Urothelium cell line (cell line): ENCODE results near the gene SOX21.

ENCODE experiments used
- DNase-seq: peaks from one replicate; pipeline ENCODE4 v3.0.0; 2011; ENCODE audit warnings: low spot score, mixed read lengths
- FAIRE-seq: peaks from 2 replicates; lab custom pipeline; 2011; peaks lifted over from hg19 to GRCh38; lab: Jason Lieb, UNC

The SOX21 gene

DNA sequence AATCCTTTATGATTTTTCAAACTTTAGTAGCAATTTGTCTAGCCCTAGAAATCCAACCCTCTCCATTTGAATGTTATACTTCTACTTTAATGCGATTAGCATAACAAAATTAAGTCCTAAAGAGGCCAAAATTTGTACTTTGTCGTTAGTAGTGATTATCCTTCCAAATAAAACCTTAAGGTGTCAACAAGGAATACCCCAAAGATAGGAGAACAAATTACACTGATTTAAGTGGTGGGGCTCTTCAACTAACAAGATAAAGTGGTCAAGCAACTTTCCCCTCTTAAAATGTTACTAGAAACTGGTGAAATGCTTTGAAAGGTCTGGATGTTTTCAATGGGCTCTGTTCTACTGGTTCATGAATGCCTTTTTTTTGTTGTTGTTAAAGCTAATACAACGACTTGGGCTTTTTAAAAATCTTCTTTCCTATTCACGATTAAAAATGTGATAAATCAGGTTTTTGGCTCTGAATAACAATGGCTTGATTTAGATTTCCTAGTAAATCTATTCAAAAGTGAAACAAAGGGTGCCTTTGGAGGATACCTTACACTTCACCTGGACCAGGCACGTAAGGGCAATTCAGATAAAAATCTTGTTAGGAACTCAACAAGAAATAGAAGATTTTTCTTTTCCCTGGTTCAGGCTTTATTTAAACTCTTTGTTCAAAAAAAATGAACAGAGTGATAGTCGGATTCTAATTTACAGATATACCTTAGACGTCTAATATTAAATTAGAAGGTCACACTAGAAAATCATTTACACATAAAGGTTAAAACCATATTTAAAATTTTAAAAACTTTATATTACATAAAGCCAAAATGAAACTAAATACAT is 3.1 kb downstream of the SOX21 start:
- FAIRE-seq: no peak

DNA sequence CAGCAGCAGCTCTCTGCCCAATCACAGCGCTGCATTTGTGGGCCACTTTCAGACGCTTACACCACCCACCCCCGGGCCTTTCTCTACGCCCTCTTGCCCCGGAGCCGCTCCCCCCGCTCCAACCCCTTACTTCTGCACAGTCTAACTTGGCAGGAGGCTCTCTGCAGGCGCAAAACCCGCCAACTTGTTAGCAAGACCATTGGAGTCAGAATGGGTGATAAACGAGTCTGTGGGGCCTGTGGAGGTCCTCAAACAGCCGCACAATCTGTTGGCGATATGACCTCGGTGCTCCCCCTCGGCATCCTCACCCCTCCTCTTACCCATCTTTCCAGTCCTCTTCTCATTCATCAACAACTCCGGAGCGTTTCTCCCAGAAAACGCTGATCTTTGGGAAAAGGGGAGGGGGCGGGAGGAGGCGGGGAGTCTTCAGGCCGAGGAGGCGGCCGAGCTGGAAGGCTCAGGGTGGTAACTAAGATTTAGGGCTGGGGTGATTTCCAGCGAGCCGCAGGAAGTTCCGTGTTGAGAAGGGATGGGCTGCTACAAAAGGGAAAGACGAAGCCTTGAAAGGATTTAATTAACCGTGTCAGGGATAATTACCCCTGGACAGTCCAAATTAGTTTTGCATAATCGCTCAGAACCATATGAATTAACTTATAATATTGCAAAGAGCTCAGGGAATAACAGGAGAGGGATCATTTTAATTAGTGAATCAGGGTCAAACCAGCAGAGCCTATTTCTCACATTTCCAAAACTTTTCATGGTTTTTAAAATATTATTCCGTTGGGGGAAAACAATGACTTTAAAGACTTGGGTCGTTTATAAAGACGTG is 4.1 kb downstream of the SOX21 start:
- FAIRE-seq (no peak), DNase-seq (no peak)

More for the DNA sequence above, 3.1 kb downstream of the SOX21 start:
- DNase-seq: no peak

DNA sequence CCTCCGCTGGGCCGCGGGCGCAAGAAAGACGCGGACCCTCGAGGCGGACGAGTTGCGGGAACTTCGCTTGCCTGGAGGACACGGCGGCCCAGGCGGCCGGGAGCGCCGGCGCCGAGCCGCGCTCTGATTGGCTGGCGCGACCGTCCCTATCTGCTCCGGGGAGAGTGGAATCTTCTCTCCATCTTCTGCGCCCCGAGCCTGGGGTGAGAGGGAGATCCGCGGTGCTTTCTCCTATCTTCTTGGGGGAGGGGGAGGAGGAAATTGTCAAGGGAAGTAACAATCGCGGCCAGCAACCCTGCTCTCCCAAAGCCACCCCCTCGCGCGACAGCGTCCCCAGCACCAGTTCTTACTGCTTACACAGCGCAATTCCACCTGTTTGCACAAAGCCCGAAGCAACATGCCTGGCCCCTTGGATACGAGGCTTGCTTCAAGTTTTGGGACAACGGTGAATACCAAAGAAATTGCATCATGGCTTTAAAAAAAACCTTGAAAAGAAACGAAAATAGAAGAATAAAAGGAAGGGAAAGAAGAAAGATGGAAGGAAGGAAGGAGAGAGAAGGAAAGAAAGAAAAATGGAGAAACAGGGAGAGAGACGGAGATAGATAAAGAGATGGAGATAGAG is 4.8 kb downstream of the SOX21 start:
- FAIRE-seq (no peak), DNase-seq (peak; percentile 49)

DNA sequence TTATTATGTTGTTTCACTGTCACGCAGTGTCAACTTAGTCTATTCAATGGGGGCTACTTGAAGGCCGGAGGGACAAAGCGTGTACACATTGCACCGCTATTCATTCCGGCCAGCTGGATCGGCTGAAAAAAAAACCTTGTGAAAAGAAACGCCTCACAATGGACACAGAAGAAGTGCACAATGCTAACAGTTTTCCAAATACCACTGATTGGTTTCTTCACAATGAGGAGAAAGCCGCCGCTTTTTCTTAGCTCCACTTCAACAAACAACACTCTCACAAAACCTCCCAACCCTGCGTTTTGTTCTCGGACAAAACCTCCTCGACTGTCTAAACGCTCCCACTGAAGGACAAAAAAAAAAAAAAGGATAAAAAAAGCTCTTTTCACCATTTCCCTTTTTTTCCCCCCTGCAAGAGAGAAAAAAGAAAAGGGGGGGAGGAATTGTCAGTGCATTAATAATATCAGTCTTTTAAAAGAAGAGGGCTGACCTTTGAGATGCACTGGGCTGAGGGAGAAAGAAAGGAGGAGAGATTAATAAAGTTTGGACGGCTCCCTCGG is 5.4 kb downstream of the SOX21 start:
- FAIRE-seq (no peak), DNase-seq (no peak)

DNA sequence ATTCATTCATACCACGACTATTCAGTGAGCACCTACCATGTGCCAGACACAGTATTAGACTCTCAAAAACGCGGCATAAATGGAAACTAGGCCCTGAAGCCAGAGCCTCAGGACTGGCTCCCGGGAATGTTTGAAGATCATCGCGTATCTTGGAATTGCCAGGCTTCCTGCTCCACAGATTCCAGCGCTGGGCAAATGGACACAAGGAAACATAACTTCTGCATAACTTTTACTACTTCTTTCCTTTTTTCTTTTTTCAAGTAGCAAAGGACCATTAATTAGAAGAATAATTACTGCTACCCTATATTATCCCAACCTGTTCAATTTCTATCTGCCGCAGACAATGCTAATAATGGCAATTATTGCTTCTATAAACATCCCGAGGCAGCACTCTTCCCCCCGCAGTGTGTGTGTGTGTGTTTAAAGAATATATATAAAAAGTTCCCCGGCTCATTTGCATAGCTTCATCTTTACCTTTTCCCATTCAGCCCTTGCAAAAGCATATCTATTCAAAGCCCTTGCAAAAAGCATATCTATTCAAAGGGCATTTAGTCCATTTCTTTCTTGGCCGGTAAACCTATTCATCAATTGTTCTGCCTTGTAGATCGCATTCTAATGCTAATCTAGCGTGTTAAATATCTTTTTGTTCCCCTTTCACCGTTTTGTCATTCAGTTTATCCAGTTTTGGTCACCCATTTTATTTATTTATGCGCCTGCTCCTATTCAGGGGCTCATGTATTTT is 6.1 kb downstream of the SOX21 start:
- FAIRE-seq: no peak
- no peak for DNase-seq

DNA sequence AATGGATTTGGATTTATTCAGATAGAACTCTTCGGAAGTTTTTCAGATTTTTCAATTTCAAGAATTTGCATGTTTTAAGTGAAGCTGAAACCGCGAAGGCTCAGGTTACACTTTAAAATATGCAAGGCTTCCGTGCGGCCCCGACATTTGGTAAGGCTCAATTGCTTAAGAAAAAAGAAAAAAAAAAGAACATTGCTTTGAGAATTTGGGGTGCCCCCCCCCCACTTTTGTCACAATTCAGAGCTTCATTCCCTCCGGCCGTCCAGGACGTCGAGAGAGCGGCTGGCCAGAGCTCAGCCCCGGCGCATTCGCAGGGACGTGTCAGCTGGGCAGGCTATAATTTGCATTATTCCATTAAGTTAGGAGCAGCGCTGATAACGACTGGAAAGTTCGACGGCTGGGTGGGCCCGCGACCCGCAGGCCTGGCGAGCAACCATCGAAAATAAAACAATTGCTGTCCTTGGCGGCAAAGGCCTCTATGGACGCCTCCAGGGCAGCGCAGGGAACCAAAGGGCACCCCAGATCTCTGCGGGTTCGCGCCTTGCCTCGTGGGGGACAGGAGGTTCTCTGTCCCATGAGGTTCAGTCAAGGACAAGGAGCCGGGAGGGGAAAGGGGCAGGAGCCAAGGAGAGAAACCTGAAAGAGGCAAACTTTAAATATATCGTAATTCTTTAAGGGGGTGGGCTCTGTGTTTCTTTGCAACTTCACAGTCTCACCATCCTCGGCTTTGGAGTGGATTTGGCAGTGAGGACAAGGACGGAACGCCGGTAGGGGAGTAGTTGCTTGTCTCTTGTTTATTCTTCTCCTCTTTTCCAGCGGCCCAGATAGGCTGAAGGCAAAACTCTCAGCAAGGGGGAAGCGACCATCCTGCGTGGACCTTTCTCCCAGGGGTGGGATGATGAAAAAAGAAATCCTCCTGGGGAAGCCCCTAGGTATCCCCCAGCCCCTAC is 7.0 kb downstream of the SOX21 start:
- no peak for FAIRE-seq
- no peak for DNase-seq

DNA sequence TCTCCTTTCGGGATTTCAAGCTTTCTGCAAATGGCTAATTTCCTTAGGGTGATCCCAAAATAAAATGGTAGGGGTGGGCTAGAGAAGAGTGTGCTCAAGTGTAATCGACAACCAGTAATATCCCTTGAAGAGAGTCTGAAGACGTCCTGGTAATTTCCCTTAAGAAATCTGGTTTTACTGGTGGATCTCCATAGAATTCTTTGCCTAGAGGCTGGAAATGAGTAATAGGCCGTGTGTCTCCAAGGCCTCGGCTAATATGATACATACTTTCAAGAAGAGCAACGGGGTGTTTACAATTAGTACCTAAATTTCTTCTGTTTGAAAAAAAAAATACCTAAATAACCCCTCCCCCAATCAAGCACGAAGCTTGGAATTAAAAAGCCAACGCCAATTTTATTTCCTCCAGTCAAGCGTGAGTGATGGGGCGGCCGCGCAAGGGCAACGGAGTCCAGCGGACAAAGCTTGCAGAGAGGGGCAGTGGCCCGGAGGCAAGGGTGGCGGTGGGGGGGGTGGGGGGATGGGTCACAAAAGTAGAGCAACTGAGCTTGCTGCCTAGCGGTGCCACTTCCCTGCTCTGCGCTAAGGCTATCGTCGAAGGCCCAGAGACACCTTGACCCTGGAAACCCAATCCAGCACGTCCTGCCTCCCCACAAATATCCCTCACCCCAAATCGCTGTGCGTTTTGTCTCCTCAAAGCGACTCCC is 7.8 kb downstream of the SOX21 start:
- no peak for DNase-seq
- no peak for FAIRE-seq

DNA sequence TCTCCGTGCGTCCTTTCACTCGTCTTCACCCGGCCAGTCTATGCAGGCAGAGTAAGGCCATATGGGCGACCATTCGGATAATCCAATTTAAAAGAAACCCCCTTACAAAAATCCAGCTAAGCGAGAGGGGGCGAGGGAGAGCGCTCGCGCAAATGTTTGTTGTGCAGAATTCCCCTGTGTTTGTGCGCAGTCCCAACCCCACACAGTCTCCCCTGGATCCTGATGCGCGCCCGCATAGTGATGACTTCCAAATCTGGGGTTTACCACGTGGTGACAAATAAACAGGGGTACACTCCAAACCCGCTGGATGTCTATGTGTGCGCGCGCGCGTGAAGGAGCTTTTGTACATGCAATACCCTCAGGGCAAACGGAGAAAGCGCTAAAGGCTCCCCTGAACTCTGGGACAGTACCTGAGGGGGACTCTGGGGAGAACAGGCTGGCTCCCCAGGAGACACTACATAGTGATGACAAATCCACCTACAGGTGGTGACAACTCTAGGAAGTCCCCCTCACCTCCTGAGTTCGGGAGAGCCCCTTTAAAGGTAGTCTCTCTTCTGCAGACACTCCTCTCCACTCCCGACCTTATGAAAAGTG is 8.5 kb downstream of the SOX21 start:
- FAIRE-seq (no peak), DNase-seq (no peak)

DNA sequence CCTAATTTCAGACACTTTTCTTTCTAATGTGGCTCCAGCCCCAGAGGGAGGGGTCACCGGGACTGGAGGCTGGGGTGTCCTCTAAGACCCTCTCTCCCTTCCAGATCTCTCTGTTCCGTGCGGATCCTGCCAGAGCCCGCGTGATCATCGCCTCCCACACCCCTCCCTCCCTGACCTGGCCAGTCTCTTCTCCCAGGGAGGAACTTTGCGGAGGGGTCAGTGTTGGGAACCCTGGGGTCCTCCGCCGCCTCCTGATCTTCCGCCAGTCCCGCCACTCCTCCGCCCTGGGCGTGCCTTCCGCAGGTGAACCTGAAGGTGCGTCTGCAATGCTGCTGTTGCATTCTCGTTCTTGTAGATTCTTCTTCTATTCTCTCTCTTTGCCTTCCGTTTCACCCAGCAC is 9.1 kb downstream of the SOX21 start:
- DNase-seq: no peak
- no peak for FAIRE-seq

DNA sequence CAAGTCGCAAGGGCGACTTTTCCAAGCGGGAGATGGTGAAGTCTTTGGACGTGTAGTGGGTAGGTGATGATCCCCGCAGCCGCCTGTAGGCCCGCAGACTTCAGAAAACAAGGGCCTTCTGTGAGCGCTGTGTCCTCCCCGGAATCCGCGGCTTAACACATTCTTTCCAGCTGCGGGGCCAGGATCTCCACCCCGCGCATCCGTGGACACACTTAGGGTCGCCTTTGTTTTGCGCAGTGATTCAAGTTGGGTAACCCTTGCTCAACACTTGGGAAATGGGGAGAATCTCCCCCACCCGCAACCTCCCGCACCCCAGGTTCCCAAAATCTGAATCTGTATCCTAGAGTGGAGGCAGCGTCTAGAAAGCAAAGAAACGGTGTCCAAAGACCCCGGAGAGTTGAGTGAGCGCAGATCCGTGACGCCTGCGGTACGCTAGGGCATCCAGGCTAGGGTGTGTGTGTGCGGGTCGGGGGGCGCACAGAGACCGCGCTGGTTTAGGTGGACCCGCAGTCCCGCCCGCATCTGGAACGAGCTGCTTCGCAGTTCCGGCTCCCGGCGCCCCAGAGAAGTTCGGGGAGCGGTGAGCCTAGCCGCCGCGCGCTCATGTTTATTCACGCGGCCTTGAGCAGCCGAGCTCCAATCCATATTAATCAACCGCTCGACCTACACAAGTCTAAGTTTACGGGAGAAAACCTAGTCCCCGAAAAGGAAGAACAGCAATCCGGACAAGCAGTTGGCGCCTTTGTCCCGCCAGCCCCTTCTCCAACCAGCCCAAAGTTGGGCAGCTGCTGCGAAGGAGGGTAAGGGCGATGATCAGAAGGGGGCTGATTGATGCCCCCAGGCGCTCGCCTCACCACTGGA is 9.9 kb downstream of the SOX21 start:
- FAIRE-seq (no peak), DNase-seq (no peak)

DNA sequence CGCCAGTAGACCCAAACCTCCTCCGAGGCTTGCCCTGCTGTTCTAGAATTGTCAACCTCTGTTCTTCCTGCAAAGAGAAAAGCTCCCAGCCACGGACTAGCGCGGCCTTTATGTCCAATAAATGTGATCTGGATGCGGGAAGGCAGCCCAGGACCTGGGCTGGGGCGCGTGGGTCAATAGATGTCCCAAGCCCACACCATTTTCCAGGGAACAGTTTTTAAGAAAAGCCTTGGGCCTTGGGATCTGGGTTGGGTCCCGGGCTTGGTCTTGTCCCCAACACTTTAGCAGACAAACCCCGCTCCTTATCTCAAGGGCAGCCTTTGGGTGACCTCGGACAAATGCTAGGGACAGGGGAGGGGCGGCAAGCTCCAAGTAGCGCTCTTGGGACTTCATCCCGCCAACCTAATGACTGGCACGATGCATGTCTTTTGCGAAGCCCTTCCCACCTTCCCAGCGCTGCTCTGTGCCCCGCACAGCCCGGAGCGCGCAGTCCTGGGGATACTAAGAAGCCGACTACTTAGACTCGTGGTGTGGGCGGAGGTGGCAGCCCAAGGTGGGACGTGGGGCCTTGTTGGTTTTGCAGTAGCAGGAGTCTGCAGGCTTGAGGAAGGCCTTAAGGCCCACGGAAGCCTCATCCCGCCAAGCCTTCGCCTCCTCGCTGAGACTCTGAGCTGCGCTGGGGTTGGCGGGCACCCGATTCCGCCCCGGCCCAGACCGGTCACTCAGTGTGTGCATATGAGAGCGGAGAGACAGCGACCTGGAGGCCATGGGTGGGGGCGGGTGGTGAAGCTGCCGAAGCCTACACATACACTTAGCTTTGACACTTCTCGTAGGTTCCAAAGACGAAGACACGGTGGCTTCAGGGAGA is 10.8 kb downstream of the SOX21 start:
- no peak for DNase-seq
- FAIRE-seq: no peak

DNA sequence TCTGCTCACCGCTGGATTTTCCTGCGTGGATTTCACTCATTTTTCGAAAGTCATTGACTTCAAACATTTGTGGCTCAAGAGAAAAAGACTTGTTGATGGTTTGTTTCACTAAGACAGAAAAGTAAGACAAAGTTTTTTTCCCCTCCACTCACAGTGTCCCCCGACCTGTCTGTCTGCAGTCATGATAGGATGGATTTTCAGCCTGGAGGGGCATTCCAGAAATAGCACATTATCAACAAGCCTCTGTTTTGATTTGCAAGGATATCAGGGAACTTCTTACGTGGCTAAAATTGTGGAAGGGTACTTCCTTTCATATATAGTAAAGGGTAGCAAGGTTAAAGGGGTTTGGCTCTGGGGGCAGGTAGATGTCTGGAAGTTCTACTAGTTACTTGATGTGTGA is 11.8 kb downstream of the SOX21 start:
- DNase-seq (no peak), FAIRE-seq (no peak)

DNA sequence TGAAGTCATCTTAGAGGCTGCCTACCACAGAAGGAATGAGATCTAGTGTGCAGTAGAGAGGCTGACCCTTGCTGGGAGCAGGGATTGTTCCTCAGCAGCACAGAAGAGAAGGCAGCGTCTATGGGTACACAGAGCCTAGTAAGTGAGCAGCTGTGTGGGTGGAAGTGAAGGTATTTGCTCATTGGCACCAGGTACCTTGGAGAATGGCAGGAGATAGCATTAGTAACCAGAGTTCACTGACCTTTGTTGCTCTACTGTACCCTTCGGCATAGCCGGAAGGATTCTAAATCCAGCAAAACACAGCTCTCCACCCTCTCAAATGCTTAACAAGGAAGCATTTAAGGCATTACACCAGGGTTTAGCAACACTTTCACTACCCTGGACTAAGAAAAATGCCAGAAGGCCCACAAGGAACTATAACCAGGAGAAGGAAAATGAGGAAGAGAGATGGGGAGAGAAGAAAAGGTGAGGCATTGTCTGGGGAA is 12.3 kb downstream of the SOX21 start:
- FAIRE-seq (no peak), DNase-seq (no peak)

DNA sequence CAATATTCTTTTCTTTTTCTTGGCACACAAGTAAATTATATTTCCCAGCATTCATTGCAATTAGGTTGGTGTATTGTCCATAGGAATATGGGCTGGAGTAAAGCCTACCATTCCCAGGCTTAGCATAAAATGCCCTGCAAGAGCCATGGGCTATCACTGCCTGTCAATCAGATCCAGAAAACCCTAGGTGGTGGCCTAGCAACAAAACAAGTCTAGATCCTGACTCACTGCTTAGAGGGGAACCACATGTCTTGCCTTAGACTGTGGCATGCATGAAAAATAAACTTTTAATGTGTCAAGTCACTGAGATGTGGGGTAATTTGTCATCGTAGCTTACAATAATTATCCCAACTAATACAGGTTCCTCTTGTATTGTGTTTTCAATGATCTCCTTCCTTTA is 16.2 kb downstream of the SOX21 start:
- no peak for FAIRE-seq

DNA sequence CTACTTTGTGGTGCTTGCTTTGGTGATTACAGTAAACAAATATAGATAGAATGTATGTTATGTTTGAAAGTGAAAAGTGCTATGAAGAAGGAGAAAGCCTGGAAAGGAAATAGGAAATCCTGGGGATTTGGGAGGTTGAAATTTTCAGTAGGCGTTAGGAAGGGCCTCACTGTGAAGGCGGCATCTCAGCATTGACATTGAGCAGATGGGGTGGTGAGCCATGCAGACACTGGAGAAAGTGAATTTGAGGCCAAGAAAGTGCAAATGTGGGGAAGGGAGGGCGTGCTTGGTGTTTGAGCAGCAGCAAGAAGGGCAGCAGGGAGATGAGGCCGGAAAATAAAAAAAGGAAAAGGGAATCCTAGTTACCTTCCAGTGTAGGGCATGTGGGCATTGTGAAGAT is 20.3 kb downstream of the SOX21 start:
- FAIRE-seq (no peak), DNase-seq (no peak)

More for the DNA sequence above, 16.2 kb downstream of the SOX21 start:
- no peak for DNase-seq

DNA sequence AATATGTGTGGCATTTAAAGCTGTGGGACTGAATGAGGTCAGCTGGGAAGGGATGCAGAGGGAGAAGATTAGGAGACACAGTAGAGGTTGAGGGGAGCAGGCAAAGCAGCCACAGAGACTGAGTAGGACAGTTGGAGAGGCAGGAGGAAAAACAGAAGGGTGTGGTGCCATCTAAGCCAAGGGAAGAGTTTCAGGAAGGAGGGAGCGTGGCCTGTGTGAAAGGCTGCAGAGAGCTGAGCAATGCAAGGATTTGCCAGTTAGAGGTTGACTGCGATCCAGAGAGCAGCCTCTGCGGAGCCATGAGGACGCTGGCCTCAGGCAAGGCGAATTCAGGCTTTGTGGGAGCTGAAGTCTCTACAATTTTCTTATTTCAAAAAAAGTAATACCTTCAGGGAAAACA is 28.9 kb downstream of the SOX21 start:
- no peak for FAIRE-seq
- no peak for DNase-seq

DNA sequence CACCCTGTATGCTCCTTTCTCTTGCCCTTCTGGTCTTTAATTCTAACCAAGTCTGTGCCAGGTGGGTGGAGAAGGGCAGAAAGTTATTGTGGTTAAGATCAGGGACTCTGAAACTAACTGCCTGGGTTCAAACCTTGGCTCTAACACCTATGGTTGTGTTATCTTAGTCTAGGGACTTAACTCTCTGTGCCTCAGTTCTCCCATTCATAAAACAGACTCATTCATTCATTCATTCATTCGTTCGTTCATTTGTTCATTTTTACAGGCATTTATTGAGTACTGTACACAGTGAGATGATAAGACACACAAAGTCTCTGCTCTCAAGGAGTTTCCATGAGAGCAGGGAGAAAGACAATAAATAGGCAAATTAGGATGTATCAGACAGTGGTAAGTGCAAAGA is 30.1 kb downstream of the SOX21 start:
- DNase-seq: no peak
- FAIRE-seq: no peak
